CD4-positive, alpha-beta T cell (primary cell): ENCODE data around the gene C2. TPM values are rescaled to one million over a fixed set of nuclear protein-coding genes. Genes with fewer than 3 reads are reported as not detected.

Experiments used
- ATAC-seq: fragments of 200-7000 bp; cut with Tn5 transposase; one replicate; pipeline ENCODE4 v1.10.0; 2022; ENCODE audit warnings: mild to moderate bottlenecking; ENCODE audit not compliant: poor library complexity
- CTCF ChIA-PET: fragments of 350-600 bp; sonication (Branson Sonifier 250); formaldehyde crosslinking; loops from one replicate; lab custom pipeline; 2021; ENCODE audit warnings: antibody characterized with exemption, inconsistent platforms; lab: Charles Lee
- POLR2A ChIA-PET: fragments of 350-600 bp; sonication (Branson Sonifier 250); formaldehyde crosslinking; loops from one replicate; lab custom pipeline; 2021; ENCODE audit warnings: antibody characterized with exemption, inconsistent platforms; lab: Charles Lee
- DNase-seq, 14 experiments: peaks; one replicate each; pipeline ENCODE4 v3.0.0-alpha.2; 2013 to 2020; ENCODE audit warnings: mixed read lengths in 2 of 14
- H3K27ac ChIP-seq, 2 donors: one replicate each; pipeline versions ENCODE4 v1.5.1 to v1.7.0; 2013; ENCODE audit warnings: low read length in 2 of 2, low read depth in 1 of 2, mild to moderate bottlenecking in 1 of 2
- H3K27me3 ChIP-seq, 2 experiments: 1 replicate in 1 of 2; 2 replicates in 1 of 2; pipeline versions ENCODE4 v1.6.1 to v1.7.0; 2013; ENCODE audit warnings: low read length in 2 of 2, control low read depth in 1 of 2, mild to moderate bottlenecking in 1 of 2, moderate library complexity in 1 of 2; ENCODE audit not compliant: insufficient read depth in 2 of 2, control insufficient read depth in 1 of 2
- H3K36me3 ChIP-seq: one replicate; pipeline ENCODE4 v1.6.1; 2013; ENCODE audit warnings: low read length, control low read depth; ENCODE audit not compliant: insufficient read depth
- H3K4me1 ChIP-seq: one replicate; pipeline ENCODE4 v1.6.1; 2013; ENCODE audit warnings: low read length, control low read depth; ENCODE audit not compliant: insufficient read depth
- H3K4me3 ChIP-seq: one replicate; pipeline ENCODE4 v1.5.1; 2013; ENCODE audit warnings: mild to moderate bottlenecking, low read length, moderate library complexity
- H3K9me3 ChIP-seq, 2 experiments: 1 replicate in 1 of 2; 2 replicates in 1 of 2; pipeline versions ENCODE4 v1.6.1 to v1.7.0; 2013; ENCODE audit warnings: low read length in 2 of 2, mild to moderate bottlenecking in 2 of 2, control low read depth in 1 of 2, moderate library complexity in 1 of 2; ENCODE audit not compliant: control insufficient read depth in 1 of 2, insufficient read depth in 1 of 2
- H3K27ac Mint-ChIP-seq: one replicate; pipeline ENCODE4 v1.8.0; 2020; ENCODE audit warnings: mixed read lengths
- H3K27me3 Mint-ChIP-seq: one replicate; pipeline ENCODE4 v1.8.0; 2021; ENCODE audit warnings: mixed read lengths
- H3K36me3 Mint-ChIP-seq: one replicate; pipeline ENCODE4 v1.8.0; 2021; ENCODE audit warnings: low read depth, mixed read lengths
- H3K4me1 Mint-ChIP-seq: one replicate; pipeline ENCODE4 v1.8.0; 2021; ENCODE audit warnings: low read depth, mixed read lengths
- H3K4me3 Mint-ChIP-seq: one replicate; pipeline ENCODE4 v1.8.0; 2020; ENCODE audit warnings: mild to moderate bottlenecking, mixed read lengths
- H3K9me3 Mint-ChIP-seq: one replicate; pipeline ENCODE4 v1.8.0; 2020; ENCODE audit warnings: mixed read lengths
- CTCF ChIP-seq: fragments of 200-600 bp; IDR thresholded peaks from one replicate; pipeline ENCODE4 v1.8.0; 2022; ENCODE audit warnings: antibody characterized with exemption, mild to moderate bottlenecking
- intact Hi-C, 2 experiments: fragments of 100-400 bp; cut with DNase I in 1 of 2; cut with micrococcal nuclease in 1 of 2; formaldehyde crosslinking; loops; one replicate each; pipeline versions ENCODE4 v1.15.1 to v1.9.0; 2023 to 2025; cut with DNase I, micrococcal nuclease
- total RNA-seq, 174 experiments: library from RNA in 2 of 174; stranded (reverse) in 2 of 174; gene quantifications; one replicate each; pipeline ENCODE4 v1.2.3 and lab custom pipeline; 2021 to 2026

The C2 gene
- total RNA-seq, 2 experiments from 2014 or later = 1.4 to 2.3 TPM

DNA sequence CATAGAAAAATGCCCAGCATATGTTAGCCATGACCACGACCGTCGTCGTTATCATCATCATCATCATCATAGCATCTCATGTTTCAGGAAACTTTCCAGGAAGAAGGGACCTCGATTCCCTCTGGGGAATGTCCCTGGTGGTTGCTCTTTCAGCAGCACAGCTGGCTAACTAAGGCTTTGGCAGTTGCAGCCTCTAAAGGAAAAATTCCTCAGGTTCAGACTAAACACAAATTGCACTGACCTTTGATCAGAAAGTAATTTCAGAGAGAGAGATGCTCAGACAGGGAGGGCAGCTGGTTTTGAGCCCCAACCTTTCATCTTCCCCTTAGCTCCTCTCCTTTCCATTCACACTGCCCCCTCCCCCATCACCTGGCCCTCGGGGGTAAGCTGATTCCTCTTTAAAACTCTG lies 12.7 kb downstream of the C2 start:
- ChIA-PET CTCF (no interaction called here), POLR2A (no interaction called here)
- TF ChIP-seq CTCF = no peak
- H3K27me3 ChIP-seq = peaks cover 4 to 10% of the 10 kb centered on the region in 2 experiments
- no peak overlapping the region for H3K27ac ChIP-seq
- H3K9me3 Mint-ChIP-seq = no peaks in the 10 kb centered on the region
- DNase-seq (no peak), ATAC-seq (no peak)
- no peaks in the 10 kb centered on the region for H3K4me1 Mint-ChIP-seq
- H3K27me3 Mint-ChIP-seq = peaks cover 13% of the 10 kb centered on the region
- no peak overlapping the region for H3K4me3 ChIP-seq
- no peaks in the 10 kb centered on the region for H3K4me1 ChIP-seq
- H3K27ac Mint-ChIP-seq = no peak overlapping the region
- no peak overlapping the region for H3K4me3 Mint-ChIP-seq
- intact Hi-C loops = no loop called here
- no peaks in the 10 kb centered on the region for H3K36me3 ChIP-seq
- no peaks in the 10 kb centered on the region for H3K36me3 Mint-ChIP-seq
- H3K9me3 ChIP-seq = no peaks in the 10 kb centered on the region

DNA sequence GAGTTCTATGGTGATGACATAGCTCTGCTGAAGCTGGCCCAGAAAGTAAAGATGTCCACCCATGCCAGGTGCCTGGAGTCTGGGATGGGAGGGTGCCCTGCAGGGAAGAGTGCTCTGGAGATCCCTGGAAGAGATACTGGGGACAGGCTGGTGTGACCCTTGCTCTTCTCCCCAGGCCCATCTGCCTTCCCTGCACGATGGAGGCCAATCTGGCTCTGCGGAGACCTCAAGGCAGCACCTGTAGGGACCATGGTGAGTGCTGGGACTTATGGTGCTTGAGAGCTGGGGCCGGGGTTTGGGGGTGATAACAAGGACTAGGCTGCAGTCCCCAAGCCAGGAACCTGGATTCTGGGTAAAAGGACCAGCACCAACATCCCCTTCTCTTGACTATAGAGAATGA lies 16.2 kb downstream of the C2 start:
- intact Hi-C loops = no loop called here
- Mint-ChIP-seq H3K4me3 (no peak overlapping the region), H3K4me1 (no peaks in the 10 kb centered on the region), H3K27ac (no peak overlapping the region), H3K27me3 (peaks cover 17% of the 10 kb centered on the region), H3K36me3 (no peaks in the 10 kb centered on the region), H3K9me3 (no peaks in the 10 kb centered on the region)
- POLR2A ChIA-PET = no interaction called here
- no peaks in the 10 kb centered on the region for H3K4me1 ChIP-seq
- ATAC-seq (no peak), DNase-seq (no peak)
- TF ChIP-seq CTCF = no peak
- CTCF ChIA-PET = no interaction called here
- H3K27ac ChIP-seq = no peak overlapping the region
- H3K27me3 ChIP-seq = peaks cover 4 to 14% of the 10 kb centered on the region in 2 experiments
- H3K36me3 ChIP-seq = no peaks in the 10 kb centered on the region
- H3K4me3 ChIP-seq = no peak overlapping the region
- H3K9me3 ChIP-seq = no peaks in the 10 kb centered on the region

- ChIA-PET CTCF (no interaction called here), POLR2A (interaction anchor here (1.1 kb wide), 1 partner anchor 44 kb away, joined by 3 read pairs; the partner anchor contains the start of gene ZBTB12)
- no peaks in the 10 kb centered on the region for H3K4me1 ChIP-seq
- Mint-ChIP-seq H3K36me3 (no peaks in the 10 kb centered on the region), H3K27me3 (peaks cover 17% of the 10 kb centered on the region), H3K4me1 (no peaks in the 10 kb centered on the region), H3K4me3 (no peak overlapping the region), H3K27ac (no peak overlapping the region), H3K9me3 (no peaks in the 10 kb centered on the region)
- ATAC-seq = no peak
- TF ChIP-seq CTCF = no peak
- H3K27me3 ChIP-seq = peaks cover 4 to 14% of the 10 kb centered on the region in 2 experiments
- H3K27ac ChIP-seq = no peak overlapping the region
- intact Hi-C loops = no loop called here
- no peak overlapping the region for H3K4me3 ChIP-seq
- H3K36me3 ChIP-seq = no peaks in the 10 kb centered on the region
- DNase-seq = no peak
- H3K9me3 ChIP-seq = no peaks in the 10 kb centered on the region
These were observed 17.6 kb downstream of the C2 start for GRCh38 chr6:31945154-31945506.
